Ovary (tissue), 9 donors: ENCODE data around the gene ABHD8. TPM values are rescaled to one million over a fixed set of nuclear protein-coding genes. Genes with fewer than 3 reads are reported as not detected.

Source experiments
- DNase-seq, 5 donors: peaks; one replicate each; pipeline ENCODE4 v3.0.0-alpha.2; 2019 to 2020
- H3K27ac ChIP-seq, 2 donors: fragments of 200-600 bp; one replicate each; pipeline versions ENCODE4 v1.5.1 to v1.8.0; 2019 to 2022
- H3K27me3 ChIP-seq: fragments of 200-600 bp; one replicate; pipeline ENCODE4 v1.8.0; 2022
- H3K36me3 ChIP-seq: fragments of 200-600 bp; sonication (generic); one replicate; pipeline ENCODE4 v1.5.1; 2019
- H3K4me1 ChIP-seq: one replicate; pipeline ENCODE4 v1.8.1; 2013; ENCODE audit warnings: mild to moderate bottlenecking, moderate library complexity; ENCODE audit not compliant: insufficient read depth
- H3K4me3 ChIP-seq: fragments of 200-600 bp; sonication (generic); one replicate; pipeline ENCODE4 v1.5.1; 2017
- H3K9me3 ChIP-seq, 2 donors: fragments of 200-600 bp in 1 of 2; sonication (generic) in 1 of 2; one replicate each; pipeline versions ENCODE4 v1.5.1 to v1.8.1; 2013 to 2019; ENCODE audit warnings: mild to moderate bottlenecking in 1 of 2, moderate library complexity in 1 of 2
- EP300 ChIP-seq: sonication (generic); formaldehyde crosslinking; IDR thresholded peaks from one replicate; pipeline ENCODE4 v1.6.1; 2017; ENCODE audit warnings: antibody characterized with exemption
- POLR2A ChIP-seq: fragments of 450-650 bp; IDR thresholded peaks from one replicate; pipeline ENCODE4 v1.6.1; 2017; ENCODE audit warnings: antibody characterized with exemption, mild to moderate bottlenecking, moderate library complexity
- WGBS, 3 donors: extraction: QIAGEN DNeasy Blood & Tissue Kit in 1 of 3; methylation state at CpG; one replicate each; pipeline versions ENCODE4 v1.1.5 to v1.1.7; 2013 to 2017; 5-methylcytosine and 5-hydroxymethylcytosine counted together
- intact Hi-C, 4 donors: fragments of 100-400 bp; cut with DNase I; formaldehyde crosslinking; loops; one replicate each; pipeline versions ENCODE4 v1.11.0 to v1.15.1; 2022 to 2023
- polyA plus RNA-seq, 2 donors: library from polyadenylated mRNA; stranded (reverse); fragments of 200-250 nt in 1 of 2; fragments of 350-450 nt in 1 of 2; fragmentation: Illumina TruSeq in 1 of 2; extraction: RNeasy Lipid Tissue Mini Kit (QIAGEN cat#74804) in 1 of 2; gene quantifications; one replicate each; pipeline ENCODE4 v1.2.3, GENCODE V29; 2013 to 2014
- total RNA-seq, 7 donors: library from RNA; depleted of rRNA in 2 of 7; stranded (reverse); fragments of >200 nt in 2 of 7; fragmentation: NEBNext Ultra II Directional in 3 of 7; extraction: Animal tissue kit (Norgen Biotek cat#: 25700) in 3 of 7; gene quantifications; one replicate each; pipeline versions ENCODE4 v1.1.0 to v1.2.4, GENCODE V29; 2016 to 2023
- TF ChIP-seq, protein P1 (sequence below), 3 donors: fragments of 450-650 bp in 2 of 3; fragments of 200-600 bp in 1 of 3; IDR thresholded peaks; one replicate each; pipeline versions ENCODE4 v1.5.1 to v1.8.0; 2016 to 2022; ENCODE audit warnings: antibody characterized with exemption in 3 of 3, mild to moderate bottlenecking in 1 of 3
- donor health status: DM: no; HTN: no; CAD: no; lungs with moderate emphysema.
- donor health status: DM: no; HTN: no; CAD: no.
- donor health status: Bipolar disorder and iron deficiency.
- donor health status: DM: yes; HTN: yes; CAD: no.
- donor health status: DM: no; HTN: no; CAD: no.
- donor health status: DM: yes; HTN: yes; CAD: no.

Gene ABHD8
- total and polyA plus RNA-seq, 9 donors = 0.55 to 25.1 (median 15.3) TPM

DNA sequence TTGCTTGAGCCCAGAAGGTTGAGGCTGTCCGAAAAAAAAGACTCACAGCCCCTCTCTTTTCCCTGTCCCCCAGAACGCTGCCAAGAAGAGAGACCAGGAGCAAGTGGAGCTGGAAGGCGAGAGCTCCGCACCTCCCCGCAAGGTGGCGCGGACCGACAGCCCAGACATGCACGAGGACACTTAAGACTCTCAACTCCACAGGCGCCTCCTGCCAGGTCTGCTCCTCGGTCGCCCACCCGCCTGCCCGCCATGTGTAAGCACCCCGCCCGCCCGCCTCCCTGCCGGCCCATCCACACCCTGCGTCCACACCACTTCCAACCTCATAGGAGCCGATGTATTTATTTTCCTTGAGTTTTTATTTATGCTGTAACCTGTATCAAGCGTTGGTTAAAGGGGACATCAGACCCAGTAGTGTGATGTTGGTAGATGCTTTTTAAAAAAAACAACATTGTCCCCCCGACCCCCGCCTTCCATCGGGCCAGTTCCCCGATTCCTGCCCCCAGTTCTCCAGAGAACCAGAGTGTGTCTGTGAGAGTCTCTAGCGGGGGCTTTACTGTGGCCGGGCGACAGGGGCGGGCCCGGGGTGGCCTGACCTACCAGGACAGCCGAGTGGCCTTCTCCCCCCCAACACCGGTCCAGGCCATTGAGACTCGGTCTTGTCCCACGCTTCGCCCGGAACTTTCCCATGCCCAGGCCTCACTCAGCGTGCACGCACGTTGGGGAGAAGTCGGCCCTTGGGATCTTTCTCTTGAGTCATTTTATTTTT is 16.4 kb upstream of the ABHD8 start:
- no peaks in the 10 kb centered on the region for H3K36me3 ChIP-seq
- no peaks in the 10 kb centered on the region for H3K9me3 ChIP-seq
- H3K27me3 ChIP-seq = no peaks in the 10 kb centered on the region
- H3K27ac ChIP-seq = no peak overlapping the region
- peak in 1 of 5 donors; percentile 16 for DNase-seq
- no peak for TF ChIP-seq POLR2A
- TF ChIP-seq, protein P1, sequence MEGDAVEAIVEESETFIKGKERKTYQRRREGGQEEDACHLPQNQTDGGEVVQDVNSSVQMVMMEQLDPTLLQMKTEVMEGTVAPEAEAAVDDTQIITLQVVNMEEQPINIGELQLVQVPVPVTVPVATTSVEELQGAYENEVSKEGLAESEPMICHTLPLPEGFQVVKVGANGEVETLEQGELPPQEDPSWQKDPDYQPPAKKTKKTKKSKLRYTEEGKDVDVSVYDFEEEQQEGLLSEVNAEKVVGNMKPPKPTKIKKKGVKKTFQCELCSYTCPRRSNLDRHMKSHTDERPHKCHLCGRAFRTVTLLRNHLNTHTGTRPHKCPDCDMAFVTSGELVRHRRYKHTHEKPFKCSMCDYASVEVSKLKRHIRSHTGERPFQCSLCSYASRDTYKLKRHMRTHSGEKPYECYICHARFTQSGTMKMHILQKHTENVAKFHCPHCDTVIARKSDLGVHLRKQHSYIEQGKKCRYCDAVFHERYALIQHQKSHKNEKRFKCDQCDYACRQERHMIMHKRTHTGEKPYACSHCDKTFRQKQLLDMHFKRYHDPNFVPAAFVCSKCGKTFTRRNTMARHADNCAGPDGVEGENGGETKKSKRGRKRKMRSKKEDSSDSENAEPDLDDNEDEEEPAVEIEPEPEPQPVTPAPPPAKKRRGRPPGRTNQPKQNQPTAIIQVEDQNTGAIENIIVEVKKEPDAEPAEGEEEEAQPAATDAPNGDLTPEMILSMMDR (IDR thresholded peaks at IDR 0.05) = no peak
- no peak for TF ChIP-seq EP300
- WGBS, 3 donors = 88 to 91% (median 89%) methylated on average over 40 of the region's 40 CpGs
- no peak overlapping the region for H3K4me3 ChIP-seq
- H3K4me1 ChIP-seq = no peaks in the 10 kb centered on the region
- intact Hi-C loops = no loop called here

DNA sequence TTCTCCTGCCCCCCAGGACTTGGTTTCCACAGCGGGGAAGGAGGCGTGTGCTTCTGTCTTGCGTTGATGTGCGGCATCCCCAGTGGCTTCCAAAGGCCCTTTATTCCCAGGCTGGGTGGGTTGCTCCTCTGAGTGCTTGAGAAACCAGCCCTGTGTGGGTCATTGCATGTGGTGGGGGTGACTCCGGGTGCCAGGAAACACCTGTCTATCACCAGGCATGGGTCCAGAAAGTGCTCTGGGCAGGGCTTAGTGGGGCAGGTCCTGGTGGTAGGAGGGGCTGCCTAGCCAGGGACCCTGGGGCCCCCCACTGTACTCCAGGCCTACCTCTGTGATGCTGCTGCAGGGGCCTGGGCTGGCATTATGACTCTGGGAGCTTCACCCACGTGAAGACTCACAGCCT is 15.7 kb upstream of the ABHD8 start:
- Histone ChIP-seq H3K4me3 (no peak overlapping the region), H3K27me3 (no peaks in the 10 kb centered on the region), H3K9me3 (no peaks in the 10 kb centered on the region), H3K27ac (no peak overlapping the region), H3K4me1 (no peaks in the 10 kb centered on the region), H3K36me3 (no peaks in the 10 kb centered on the region)
- TF ChIP-seq EP300 = no peak
- TF ChIP-seq, protein P1 (IDR thresholded peaks at IDR 0.05) = no peak
- TF ChIP-seq POLR2A = no peak
- intact Hi-C loops = no loop called here
- DNase-seq = no peak
- WGBS, 3 donors = 73 to 75% (median 75%) methylated on average over 6 of the region's 6 CpGs

DNA sequence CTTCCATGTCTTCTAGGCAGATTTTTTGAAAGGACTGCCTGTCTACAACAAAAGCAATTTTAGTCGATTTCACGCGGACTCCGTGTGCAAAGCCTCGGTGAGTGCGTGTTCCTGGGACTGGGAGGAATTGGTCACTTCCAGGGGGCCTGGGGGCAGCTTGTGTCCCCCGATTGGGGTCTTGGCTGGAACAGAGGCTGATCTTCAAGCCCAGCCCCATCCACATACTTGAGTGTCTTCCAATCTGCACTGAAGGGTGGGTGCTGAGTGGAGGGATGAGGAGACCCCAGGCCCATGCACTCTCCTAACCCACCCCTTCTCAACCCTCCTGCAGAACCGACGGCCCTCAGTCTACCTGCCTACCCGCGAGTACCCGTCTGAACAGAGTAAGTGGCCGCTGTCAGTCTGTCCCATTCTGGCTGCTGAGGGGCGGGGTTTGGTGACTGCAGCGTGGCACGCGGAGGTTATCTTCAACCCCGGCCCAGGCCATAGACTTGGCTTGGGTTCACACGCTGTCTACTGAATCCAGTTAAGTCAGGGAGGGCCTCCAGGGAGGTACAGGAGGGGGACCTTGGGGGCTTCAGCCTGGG is 10.9 kb upstream of the ABHD8 start:
- Histone ChIP-seq H3K4me1 (no peaks in the 10 kb centered on the region), H3K27me3 (no peaks in the 10 kb centered on the region), H3K27ac (no peak overlapping the region), H3K36me3 (no peaks in the 10 kb centered on the region), H3K9me3 (no peaks in the 10 kb centered on the region), H3K4me3 (no peak overlapping the region)
- TF ChIP-seq POLR2A = no peak
- TF ChIP-seq, protein P1 (IDR thresholded peaks at IDR 0.05) = no peak
- WGBS, 3 donors = 89 to 93% (median 89%) methylated on average over 19 of the region's 19 CpGs
- DNase-seq = no peak
- intact Hi-C loops = no loop called here

DNA sequence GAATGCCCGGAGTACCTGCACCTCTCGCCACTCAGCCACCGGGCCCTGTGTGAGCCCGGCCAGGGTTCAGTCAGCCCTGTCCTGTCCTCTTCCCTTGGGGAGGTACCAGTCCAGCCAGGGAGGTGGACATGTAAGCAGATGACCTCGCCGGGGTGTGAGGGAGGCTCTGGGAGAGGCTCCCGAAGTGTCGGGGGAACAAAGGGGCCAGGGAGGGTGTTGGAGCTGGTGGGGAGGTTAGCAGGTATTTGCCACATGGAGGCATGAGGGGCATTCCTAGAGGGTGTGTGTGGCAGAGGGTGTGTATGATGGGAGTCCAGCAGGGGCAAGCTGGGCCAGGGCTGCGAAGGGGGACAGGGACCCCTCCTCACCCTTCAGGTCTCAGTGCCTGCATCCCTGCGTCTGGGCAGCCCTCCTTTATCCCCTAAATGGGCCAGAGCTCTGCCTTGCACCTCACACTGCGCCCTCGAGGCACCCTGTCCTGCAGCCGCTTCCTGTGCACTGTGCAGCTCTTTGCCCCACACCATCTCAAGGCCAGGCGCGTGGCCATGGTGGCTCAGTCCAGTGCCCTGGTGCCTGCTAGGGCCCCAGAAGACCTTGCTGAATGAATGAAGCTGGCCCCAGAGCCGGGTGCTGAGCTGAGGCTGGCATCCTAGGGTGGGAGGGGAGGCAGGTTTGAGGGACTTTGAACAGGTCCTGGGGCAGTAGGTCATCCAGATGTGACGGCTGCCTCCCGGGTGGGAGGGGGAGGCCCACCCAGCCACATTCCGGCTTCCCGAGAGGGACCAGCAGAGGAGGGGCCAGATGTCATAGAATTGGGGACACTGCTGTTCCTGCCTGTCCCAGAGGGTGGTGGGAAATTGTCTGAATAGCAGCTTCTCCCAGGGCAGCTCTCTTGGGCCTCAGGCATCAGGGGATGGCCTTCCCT is 9.2 kb upstream of the ABHD8 start:
- WGBS, 3 donors = 76 to 85% (median 83%) methylated on average over 20 of the region's 20 CpGs
- Histone ChIP-seq H3K4me3 (no peak overlapping the region), H3K27ac (no peak overlapping the region), H3K36me3 (no peaks in the 10 kb centered on the region), H3K27me3 (no peaks in the 10 kb centered on the region), H3K4me1 (peaks cover 2% of the 10 kb centered on the region), H3K9me3 (no peaks in the 10 kb centered on the region)
- DNase-seq = no peak
- intact Hi-C loops = no loop called here
- TF ChIP-seq POLR2A (no peak), EP300 (no peak)
- TF ChIP-seq, protein P1 (IDR thresholded peaks at IDR 0.05) = no peak
